HEK293 (cell line): ENCODE measurements around the gene ZNF260.

Source experiments
- CTCF ChIP-seq: fragments of 450-650 bp; formaldehyde crosslinking; IDR thresholded peaks from 2 replicates; pipeline ENCODE4 v1.5.1; 2016; ENCODE audit warnings: missing biosample characterization, missing genetic modification characterization
- HIC1 ChIP-seq: fragments of 450-650 bp; formaldehyde crosslinking; IDR thresholded peaks from 2 replicates; pipeline ENCODE4 v1.5.1; 2016; ENCODE audit warnings: missing biosample characterization, missing genetic modification characterization
- REST ChIP-seq: fragments of 450-650 bp; formaldehyde crosslinking; IDR thresholded peaks from 2 replicates; pipeline ENCODE4 v1.5.1; 2016; ENCODE audit warnings: missing biosample characterization, missing genetic modification characterization
- ZNF274 ChIP-seq, 2 experiments: fragments of 200-500 bp in 1 of 2; fragments of 450-650 bp in 1 of 2; sonication (Bioruptor generic) in 1 of 2; formaldehyde crosslinking in 1 of 2; IDR thresholded peaks; 2 replicates each; pipeline versions ENCODE4 v1.5.1 to v1.6.1; 2014 to 2016; ENCODE audit warnings: borderline replicate concordance in 1 of 2, inconsistent platforms in 1 of 2, low read length in 1 of 2, missing biosample characterization in 1 of 2, missing genetic modification characterization in 1 of 2
- ZNF302 ChIP-seq: fragments of 450-650 bp; formaldehyde crosslinking; IDR thresholded peaks from 2 replicates; pipeline ENCODE4 v1.5.1; 2016; ENCODE audit warnings: missing biosample characterization, missing genetic modification characterization, low read depth

GRCh38 chr19:36577271-36577996 is 49.4 kb upstream of the ZNF260 start:
- TF ChIP-seq CTCF (tag by site-specific recombination): no peak
- no peak for TF ChIP-seq ZNF302 (tag by site-specific recombination)
- no peak for TF ChIP-seq REST
- no peak for TF ChIP-seq HIC1 (tag by site-specific recombination)
- TF ChIP-seq ZNF274 (IDR thresholded peaks at IDR 0.05; ENCODE audit: low read length): no peak
- no peak for TF ChIP-seq ZNF274 (tag by site-specific recombination; IDR thresholded peaks at IDR 0.05; ENCODE audit: borderline replicate concordance)
